HG02642 (cell line): ENCODE results near the gene NOCT.
"Not testable (repeated sequence)": the region's sequence is repeated elsewhere in the genome, so short reads cannot be mapped to it uniquely, and the experiment has no call there.

Experiments used
- ATAC-seq: cut with Tn5 transposase; IDR thresholded peaks from one replicate; pipeline ENCODE4 v1.9.1; 2021; ENCODE audit warnings: mild to moderate bottlenecking; ENCODE audit not compliant: unreplicated experiment, poor library complexity

Gene NOCT

GRCh38 chr4:139007640-139008039 lies 7.9 kb upstream of the NOCT start:
- no peak for ATAC-seq

GRCh38 chr4:139008278-139008677 lies 7.3 kb upstream of the NOCT start:
- not testable (repeated sequence) for ATAC-seq

- no peak for ATAC-seq
These were observed 5.9 kb upstream of the NOCT start for GRCh38 chr4:139009702-139010101.

- ATAC-seq, result no peak
These were observed 4.2 kb upstream of the NOCT start for GRCh38 chr4:139011225-139011950.

- peak; percentile 4 for ATAC-seq
These were observed 961 bp upstream of the NOCT start for GRCh38 chr4:139014371-139015268.

GRCh38 chr4:139015948-139016471 lies 429 bp downstream of the NOCT start:
- ATAC-seq, result peak; percentile 42

GRCh38 chr4:139017861-139018260 lies 2.3 kb downstream of the NOCT start:
- no peak for ATAC-seq

GRCh38 chr4:139018501-139018900 lies 2.9 kb downstream of the NOCT start:
- ATAC-seq, result no peak

GRCh38 chr4:139018971-139019758 lies 3.6 kb downstream of the NOCT start:
- ATAC-seq, result no peak

- ATAC-seq, result no peak
These were observed 4.8 kb downstream of the NOCT start for GRCh38 chr4:139020384-139020783.

- not testable (repeated sequence) for ATAC-seq
These were observed 5.5 kb downstream of the NOCT start for GRCh38 chr4:139021071-139021470.

GRCh38 chr4:139022835-139023234 lies 7.3 kb downstream of the NOCT start:
- ATAC-seq, result no peak

GRCh38 chr4:139024686-139025085 lies 9.1 kb downstream of the NOCT start:
- ATAC-seq, result no peak

- ATAC-seq, result no peak
These were observed 10.3 kb downstream of the NOCT start for GRCh38 chr4:139025841-139026240.

GRCh38 chr4:139027776-139028175 lies 12.2 kb downstream of the NOCT start:
- ATAC-seq, result no peak

GRCh38 chr4:139028191-139028661 lies 12.6 kb downstream of the NOCT start:
- no peak for ATAC-seq

GRCh38 chr4:139029866-139030363 lies 14.3 kb downstream of the NOCT start:
- ATAC-seq, result not testable (repeated sequence)

- peak; percentile 75 for ATAC-seq
These were observed 15.1 kb downstream of the NOCT start for GRCh38 chr4:139030614-139031235.

GRCh38 chr4:139035650-139036049 lies 20.1 kb downstream of the NOCT start:
- no peak for ATAC-seq

- ATAC-seq, result no peak
These were observed 21.3 kb downstream of the NOCT start for GRCh38 chr4:139036885-139037284.
